Activated CD4-positive, alpha-beta T cell treated with anti-CD3 and anti-CD28 coated beads, Interleukin-2, amount 50 U/mL, for 48 hours (primary cell): ENCODE data around the gene NFATC2.

Experiments
- DNase-seq, 2 experiments: peaks; one replicate each; pipeline ENCODE4 v3.0.0-alpha.2; 2020

The NFATC2 gene

DNA sequence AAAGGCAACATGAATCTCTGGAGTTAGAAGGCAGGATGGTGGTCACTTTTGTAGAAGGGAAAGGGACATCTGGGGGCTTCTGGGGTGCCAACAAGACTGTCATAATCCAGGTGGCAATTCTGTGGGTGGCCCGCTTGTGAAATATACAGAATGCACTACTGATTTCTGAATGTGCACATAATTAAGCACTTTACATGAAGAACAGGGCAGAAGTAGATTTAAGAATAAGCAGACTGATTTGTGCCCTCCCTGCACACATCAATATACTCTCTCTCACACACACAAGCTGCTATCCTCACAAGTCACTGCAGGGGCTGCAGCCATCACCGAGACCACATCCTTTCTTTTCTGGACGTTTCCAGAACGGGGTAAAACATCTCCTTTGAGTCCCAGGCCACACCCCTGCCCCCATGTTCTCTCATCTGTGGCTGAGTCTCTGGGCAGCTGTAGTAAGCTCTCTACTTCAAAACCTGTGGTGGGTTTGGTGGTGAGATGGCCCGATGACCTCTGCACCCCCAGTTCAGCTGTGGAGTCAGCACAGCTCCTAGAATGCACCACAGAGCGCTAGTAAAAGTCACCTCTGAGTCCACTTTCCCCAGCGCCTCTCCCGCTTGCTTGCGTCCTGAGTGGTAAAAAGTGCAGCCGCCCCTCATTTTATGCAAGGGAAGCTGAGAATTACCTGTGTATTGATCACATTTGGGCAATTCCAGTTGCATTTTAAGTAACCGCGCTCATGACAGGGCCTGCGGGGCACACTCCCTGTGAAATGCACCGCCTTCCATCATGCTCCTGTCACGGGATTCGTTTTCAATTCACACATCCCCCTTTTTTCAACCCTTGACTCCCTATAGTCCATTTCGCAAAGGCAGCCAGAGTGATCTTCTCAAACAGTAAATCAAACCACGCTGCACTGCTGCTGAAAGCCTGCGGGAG lies 115.5 kb downstream of the NFATC2 start:
- no peak for DNase-seq

GRCh38 chr20:51425347-51426106 lies 117.0 kb downstream of the NFATC2 start:
- peak; percentile 47 to 62 for DNase-seq

- DNase-seq: peak; percentile 41 to 57
Observed at GRCh38 chr20:51424270-51425117, 118.0 kb downstream of the NFATC2 start.

DNA sequence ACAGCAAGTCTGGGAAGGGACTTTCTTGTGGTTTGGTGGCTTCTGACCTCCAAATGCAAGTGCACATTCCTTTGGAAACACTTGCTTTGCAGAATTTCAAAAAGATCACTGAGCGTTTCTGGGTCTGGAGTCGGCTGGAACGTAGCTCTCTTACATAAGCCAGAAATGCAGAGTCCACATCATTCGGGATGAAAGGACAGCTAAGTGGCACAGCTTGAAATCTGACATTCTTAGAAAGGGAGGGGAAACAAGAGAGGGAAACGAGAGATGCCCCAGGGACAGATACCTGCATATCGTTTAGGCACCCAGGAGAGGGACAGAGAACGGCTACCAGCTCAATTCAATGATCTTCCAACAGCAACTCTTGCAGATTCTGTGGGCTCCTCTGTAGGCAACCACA lies 118.7 kb downstream of the NFATC2 start:
- no peak for DNase-seq

GRCh38 chr20:51423290-51423667 lies 119.2 kb downstream of the NFATC2 start:
- DNase-seq: peak in 1 of 2 experiments; percentile 60

- no peak for DNase-seq
Observed at GRCh38 chr20:51422514-51423289, 119.8 kb downstream of the NFATC2 start.

DNA sequence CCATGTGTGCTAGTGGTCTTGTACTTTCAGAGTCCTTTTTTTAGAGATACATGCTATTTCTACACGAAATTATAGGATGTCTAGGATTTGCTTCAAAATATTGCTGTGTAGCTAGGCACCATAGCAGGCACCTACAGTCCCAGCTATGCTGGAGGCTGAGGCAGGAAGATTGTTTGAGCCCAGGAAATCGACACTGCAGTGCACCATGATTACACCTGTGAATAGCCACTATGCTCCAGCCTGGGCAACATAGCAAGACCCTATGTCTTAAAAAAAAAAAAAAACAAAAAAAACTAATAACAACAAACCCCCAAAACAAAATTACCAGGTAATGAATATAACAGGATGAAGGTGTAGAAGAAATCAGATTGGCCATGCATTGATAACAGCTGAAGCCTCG lies 121.7 kb downstream of the NFATC2 start:
- no peak for DNase-seq

- DNase-seq: no peak
Observed at GRCh38 chr20:51420111-51420510, 122.4 kb downstream of the NFATC2 start.

GRCh38 chr20:51419646-51420045 lies 122.9 kb downstream of the NFATC2 start:
- no peak for DNase-seq

DNA sequence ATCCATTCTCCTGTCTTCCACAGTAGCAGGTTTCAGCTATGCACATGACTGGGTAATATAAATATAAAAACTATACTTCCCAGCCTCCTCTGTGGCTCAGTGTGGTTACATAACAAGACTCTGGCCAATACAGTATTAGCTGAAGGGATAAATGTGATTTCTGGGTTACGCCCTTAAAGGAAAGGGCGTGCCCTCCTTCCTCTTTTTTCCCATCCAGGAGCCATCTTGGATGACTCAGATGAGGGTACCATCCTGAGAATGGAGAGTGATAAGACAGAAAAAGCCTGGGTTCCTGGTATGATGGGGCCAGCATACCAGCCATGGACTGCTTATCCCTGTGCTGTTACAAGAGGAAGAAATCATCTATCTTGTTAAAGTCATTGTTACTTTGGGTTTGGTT lies 123.3 kb downstream of the NFATC2 start:
- DNase-seq: no peak

GRCh38 chr20:51418137-51418529 lies 124.4 kb downstream of the NFATC2 start:
- no peak for DNase-seq

- no peak for DNase-seq
Observed at GRCh38 chr20:51417250-51418136, 125.0 kb downstream of the NFATC2 start.

DNA sequence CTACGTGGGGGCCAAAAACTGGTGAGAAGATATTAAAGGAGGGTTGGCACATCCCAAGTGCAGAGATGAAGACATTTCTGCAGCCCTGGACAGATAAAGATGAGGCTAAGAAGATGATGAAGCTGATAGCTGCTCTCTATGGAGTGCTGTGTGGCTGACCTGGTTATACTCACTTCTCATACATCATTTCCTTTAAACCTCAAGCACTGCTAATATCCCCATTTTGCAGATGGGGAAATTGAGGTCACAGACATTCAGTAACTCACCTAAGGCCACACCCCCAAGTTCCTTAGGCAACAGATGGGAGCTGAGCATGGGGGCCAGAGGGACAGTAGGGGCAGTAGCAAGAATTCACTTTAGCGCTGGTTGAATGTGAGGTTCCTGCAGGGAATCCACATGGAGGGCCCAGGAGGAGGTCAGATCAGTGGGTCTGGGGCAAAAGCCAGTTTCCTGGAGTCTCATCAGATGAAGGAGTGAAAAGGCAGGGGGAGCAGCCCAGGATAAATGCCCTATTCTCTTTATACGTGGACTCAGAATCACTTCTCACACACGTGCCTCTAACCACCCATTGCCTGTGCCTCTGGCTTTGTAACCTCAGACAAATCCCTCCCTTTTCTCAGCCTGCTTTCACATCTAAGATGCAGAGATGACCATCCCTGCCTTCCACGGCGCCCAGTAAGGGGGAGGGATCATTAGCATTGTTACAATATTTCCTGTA lies 125.8 kb downstream of the NFATC2 start:
- no peak for DNase-seq

GRCh38 chr20:51413857-51414256 lies 128.7 kb downstream of the NFATC2 start:
- no peak for DNase-seq

- DNase-seq: no peak
Observed at GRCh38 chr20:51412951-51413481, 129.5 kb downstream of the NFATC2 start.

- no peak for DNase-seq
Observed at GRCh38 chr20:51412333-51412871, 130.1 kb downstream of the NFATC2 start.

DNA sequence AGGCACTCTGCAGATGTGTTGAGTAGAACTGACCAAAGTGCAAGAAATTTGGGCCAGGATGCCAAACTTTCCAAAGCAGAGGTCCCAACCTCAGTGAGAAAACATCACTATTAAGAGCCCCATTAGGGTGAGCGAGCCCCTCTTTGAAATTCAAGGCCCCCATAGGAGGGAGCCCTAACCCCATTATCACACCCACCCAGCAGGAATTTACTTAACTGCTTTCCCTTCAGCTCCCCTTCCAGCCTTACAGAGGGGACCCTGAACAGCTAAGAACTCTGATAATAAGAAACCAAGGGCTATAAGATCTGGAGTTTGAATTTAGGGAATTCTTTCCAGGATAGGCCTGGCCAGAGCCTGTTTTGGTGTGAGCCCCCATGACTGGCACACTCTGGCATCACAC lies 130.6 kb downstream of the NFATC2 start:
- no peak for DNase-seq

GRCh38 chr20:51410586-51411325 lies 131.8 kb downstream of the NFATC2 start:
- DNase-seq: no peak
